ENCODE data around the gene PROCA1. TPM values are rescaled to one million over a fixed set of nuclear protein-coding genes. Genes with fewer than 3 reads are reported as not detected.

Gene PROCA1
- total RNA-seq, 2 experiments from 2014 or later, result 4.5 to 4.6 TPM

DNA sequence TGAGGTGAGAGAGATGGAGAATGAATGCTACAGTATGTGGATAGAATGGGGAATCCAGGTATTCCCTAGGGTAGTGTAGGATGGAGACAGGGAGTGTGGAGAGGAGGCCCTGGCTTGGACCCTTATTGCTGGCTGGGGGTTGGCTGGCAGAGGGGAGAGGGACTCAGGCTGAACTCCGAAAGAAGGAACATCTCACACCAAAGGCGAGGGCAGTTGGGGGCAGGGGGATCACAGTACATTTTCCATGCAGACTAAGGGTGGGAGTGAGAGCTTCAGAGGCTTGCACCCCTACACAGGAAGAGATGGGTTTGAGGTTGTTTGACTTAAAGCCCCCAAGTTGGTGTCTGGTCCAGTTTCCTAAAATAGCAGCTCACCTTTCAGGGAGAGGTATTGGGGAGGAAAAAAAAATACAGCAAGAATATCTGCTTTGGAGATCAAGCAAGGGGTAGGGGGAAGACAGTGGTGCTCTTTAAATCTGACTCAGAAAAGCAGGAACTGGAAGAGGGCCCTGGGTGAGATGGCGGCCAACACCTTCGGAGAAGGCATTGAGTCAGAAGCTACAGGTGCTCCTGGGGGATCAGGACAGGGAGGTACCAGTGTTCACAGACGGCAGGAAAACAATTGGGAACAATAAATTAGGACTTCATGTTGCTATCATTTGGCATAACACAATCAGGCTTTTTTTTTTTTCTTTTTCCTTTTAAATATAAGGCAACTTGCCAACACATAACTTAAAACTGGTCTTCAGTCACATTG is 44.5 kb upstream of the PROCA1 start:
- intact Hi-C loops (cut with micrococcal nuclease; ENCODE audit: unreplicated experiment), result no loop called here
- Histone ChIP-seq H2AFZ (ENCODE audit: low read length) (no peak overlapping the region), H3K36me3 (ENCODE audit: insufficient read depth, low read length) (peaks cover 36% of the 10 kb centered on the region), H3K79me2 (ENCODE audit: insufficient read depth, low read depth, low read length) (no peaks in the 10 kb centered on the region), H3K4me3 (ENCODE audit: low read depth, low read length, poor library complexity, severe bottlenecking) (no peak overlapping the region), H3K27ac (ENCODE audit: low read depth, low read length, poor library complexity, severe bottlenecking) (no peak overlapping the region), H3K9me3 (ENCODE audit: low read length) (no peaks in the 10 kb centered on the region), H3K4me2 (ENCODE audit: low read length) (no peak overlapping the region), H3K4me1 (ENCODE audit: insufficient read depth, low read length, poor library complexity, severe bottlenecking) (no peaks in the 10 kb centered on the region), H3K9me2 (ENCODE audit: insufficient read depth, low read length) (no peaks in the 10 kb centered on the region), H4K20me1 (ENCODE audit: insufficient read depth, low read length) (no peaks in the 10 kb centered on the region)
- DNase-seq (ENCODE audit: low spot score), result no peak
- TF ChIP-seq CTCF (conservative IDR thresholded peaks at IDR 0.05; ENCODE audit: low read length) (no peak), EZH2phosphoT487 (IDR thresholded peaks at IDR 0.05; ENCODE audit: borderline replicate concordance, low read depth, low read length) (no peak)
- ChIA-PET CTCF (ENCODE audit: unreplicated experiment) (interaction anchor here (0.6 kb wide), 1 partner anchor 11 kb away, joined by 6 read pairs; no protein-coding TSS in a partner anchor), POLR2A (interaction anchor here (2.2 kb wide), 1 partner anchor 29 kb away, joined by 6 read pairs; no protein-coding TSS in a partner anchor)
- no TSS peak for BruUV-seq (replicated peaks)

GRCh38 chr17:28755486-28755885 is 43.8 kb upstream of the PROCA1 start:
- intact Hi-C loops (cut with micrococcal nuclease; ENCODE audit: unreplicated experiment), result no loop called here
- BruUV-seq (replicated peaks), result no TSS peak
- ChIA-PET POLR2A (no interaction called here), CTCF (ENCODE audit: unreplicated experiment) (no interaction called here)
- TF ChIP-seq CTCF (conservative IDR thresholded peaks at IDR 0.05; ENCODE audit: low read length), result no peak
- TF ChIP-seq EZH2phosphoT487 (IDR thresholded peaks at IDR 0.05; ENCODE audit: borderline replicate concordance, low read depth, low read length), result no peak
- no peaks in the 10 kb centered on the region for H3K9me2 ChIP-seq (ENCODE audit: insufficient read depth, low read length)
- H2AFZ ChIP-seq (ENCODE audit: low read length), result no peak overlapping the region
- peaks cover 43% of the 10 kb centered on the region for H3K36me3 ChIP-seq (ENCODE audit: insufficient read depth, low read length)
- peaks cover 4% of the 10 kb centered on the region; the same call in 1 of the 2 replicates for H3K79me2 ChIP-seq (ENCODE audit: insufficient read depth, low read depth, low read length)
- no peak overlapping the region for H3K4me2 ChIP-seq (ENCODE audit: low read length)
- H3K4me3 ChIP-seq (ENCODE audit: low read depth, low read length, poor library complexity, severe bottlenecking), result no peak overlapping the region
- no peaks in the 10 kb centered on the region for H3K9me3 ChIP-seq (ENCODE audit: low read length)
- H4K20me1 ChIP-seq (ENCODE audit: insufficient read depth, low read length), result peaks cover 2% of the 10 kb centered on the region; the same call in 1 of the 2 replicates
- H3K4me1 ChIP-seq (ENCODE audit: insufficient read depth, low read length, poor library complexity, severe bottlenecking), result peaks cover under 1% of the 10 kb centered on the region
- no peak for DNase-seq (ENCODE audit: low spot score)
- no peak overlapping the region for H3K27ac ChIP-seq (ENCODE audit: low read depth, low read length, poor library complexity, severe bottlenecking)

Data from OCI-LY7 (cell line).